Breast epithelium (tissue), 3 donors: Measurements from ENCODE around the gene ACLY.

Experiments
- CTCF ChIP-seq, 3 donors: fragments of 450-650 bp; IDR thresholded peaks; one replicate each; pipeline ENCODE4 v1.5.1; 2016 to 2017; ENCODE audit warnings: antibody characterized with exemption in 3 of 3, mild to moderate bottlenecking in 3 of 3, moderate library complexity in 3 of 3
- POLR2A ChIP-seq: fragments of 450-650 bp; IDR thresholded peaks from one replicate; pipeline ENCODE4 v1.6.1; 2016; ENCODE audit warnings: antibody characterized with exemption, mild to moderate bottlenecking, moderate library complexity
- POLR2AphosphoS5 ChIP-seq, 3 donors: sonication (generic); formaldehyde crosslinking; IDR thresholded peaks; one replicate each; pipeline ENCODE4 v1.6.1; 2017; ENCODE audit warnings: antibody characterized with exemption in 3 of 3

- TF ChIP-seq CTCF (IDR thresholded peaks at IDR 0.05) (no peak), POLR2A (no peak), POLR2AphosphoS5 (IDR thresholded peaks at IDR 0.05) (no peak)
Measured at GRCh38 chr17:41835214-41835799, 83.4 kb downstream of the ACLY start.
